Keratinocyte (primary cell): ENCODE data around the gene MEP1A.

Source experiments
- CTCF ChIP-seq, 3 experiments: IDR thresholded peaks in 1 of 3; conservative IDR thresholded peaks in 1 of 3; optimal IDR thresholded peaks in 1 of 3; 2 replicates in 2 of 3; 3 replicates in 1 of 3; pipeline versions ENCODE3 to v1.5.1; 2011; ENCODE audit warnings: low read length in 3 of 3, mild to moderate bottlenecking in 3 of 3, moderate library complexity in 2 of 3, control low read depth in 1 of 3, inconsistent platforms in 1 of 3; ENCODE audit not compliant: insufficient read depth in 2 of 3; ENCODE audit errors: extremely low read depth in 1 of 3
- EZH2 ChIP-seq: IDR thresholded peaks from one replicate; pipeline ENCODE4 v1.6.1; 2012; ENCODE audit warnings: inconsistent platforms, mild to moderate bottlenecking, low read length, moderate library complexity

GRCh38 chr6:46876126-46876525 is 82.9 kb downstream of the MEP1A start:
- no peak for TF ChIP-seq CTCF (optimal IDR thresholded peaks at IDR 0.05 in 1 of 3, IDR thresholded peaks at IDR 0.05 in 1 of 3, conservative IDR thresholded peaks at IDR 0.05 in 1 of 3; ENCODE audit: extremely low read depth in 1 of 3, insufficient read depth in 2 of 3, low read length in 3 of 3)
- TF ChIP-seq EZH2: no peak
